Hepatocyte (in vitro differentiated cells): Measurements from ENCODE around the gene CDK2AP2. TPM values are rescaled to one million over a fixed set of nuclear protein-coding genes. Genes with fewer than 3 reads are reported as not detected.
"Not testable (repeated sequence)": the region's sequence is repeated elsewhere in the genome, so short reads cannot be mapped to it uniquely, and the experiment has no call there.

Source experiments
- DNase-seq: peaks from one replicate; pipeline ENCODE4 v3.0.0-alpha.2; 2016; ENCODE audit warnings: low spot score
- H2AFZ ChIP-seq: fragments of 200-600 bp; sonication (generic); 2 replicates; pipeline ENCODE4 v1.6.0; 2016; ENCODE audit warnings: antibody characterized with exemption, mild to moderate bottlenecking
- H3K27ac ChIP-seq: fragments of 200-600 bp; sonication (generic); 2 replicates; pipeline ENCODE4 v1.5.1; 2016; ENCODE audit warnings: mild to moderate bottlenecking
- H3K27me3 ChIP-seq: fragments of 200-600 bp; sonication (generic); 2 replicates; pipeline ENCODE4 v1.6.1; 2016
- H3K36me3 ChIP-seq: fragments of 200-600 bp; sonication (generic); replicated peaks from 2 replicates; pipeline ENCODE4 v1.5.1; 2016; ENCODE audit warnings: low read depth; ENCODE audit not compliant: insufficient read depth
- H3K4me1 ChIP-seq: fragments of 200-600 bp; sonication (generic); 2 replicates; pipeline ENCODE4 v1.5.1; 2016; ENCODE audit warnings: mild to moderate bottlenecking, moderate library complexity; ENCODE audit not compliant: insufficient read depth
- H3K4me2 ChIP-seq: fragments of 200-600 bp; sonication (generic); 2 replicates; pipeline ENCODE4 v1.6.0; 2016
- H3K4me3 ChIP-seq: fragments of 200-600 bp; sonication (generic); 2 replicates; pipeline ENCODE4 v1.5.1; 2016; ENCODE audit warnings: mild to moderate bottlenecking
- H3K79me2 ChIP-seq: fragments of 200-600 bp; sonication (generic); 2 replicates; pipeline ENCODE4 v1.6.0; 2017; ENCODE audit warnings: mild to moderate bottlenecking
- H3K9me2 ChIP-seq: fragments of 200-600 bp; sonication (generic); replicated peaks from 2 replicates; pipeline ENCODE4 v1.6.0; 2017; ENCODE audit warnings: mild to moderate bottlenecking; ENCODE audit not compliant: insufficient read depth
- H3K9me3 ChIP-seq: fragments of 200-600 bp; sonication (generic); 2 replicates; pipeline ENCODE4 v1.5.1; 2016; ENCODE audit warnings: low read depth, mild to moderate bottlenecking
- H4K20me1 ChIP-seq: fragments of 200-600 bp; sonication (generic); 2 replicates; pipeline ENCODE4 v1.6.0; 2016; ENCODE audit warnings: mild to moderate bottlenecking; ENCODE audit not compliant: insufficient read depth, poor library complexity, severe bottlenecking
- CTCF ChIP-seq: fragments of 200-600 bp; sonication (generic); IDR thresholded peaks from 2 replicates; pipeline ENCODE4 v1.5.1; 2016; ENCODE audit warnings: antibody characterized with exemption, mild to moderate bottlenecking; ENCODE audit not compliant: poor library complexity
- EZH2 ChIP-seq: fragments of 200-600 bp; sonication (generic); IDR thresholded peaks from 2 replicates; pipeline ENCODE4 v1.6.1; 2016; ENCODE audit warnings: antibody characterized with exemption, mild to moderate bottlenecking, borderline replicate concordance
- EZH2phosphoT487 ChIP-seq: fragments of 200-600 bp; sonication (generic); IDR thresholded peaks from one replicate; pipeline ENCODE4 v1.6.1; 2018; ENCODE audit warnings: antibody characterized with exemption, mild to moderate bottlenecking, low read depth, moderate library complexity; ENCODE audit not compliant: unreplicated experiment, severe bottlenecking
- WGBS: methylation state at CpG from one replicate; pipeline ENCODE4 v1.1.6; 2016; ENCODE audit warnings: low lambda C conversion rate; ENCODE audit errors: missing lambda C conversion rate; 5-methylcytosine and 5-hydroxymethylcytosine counted together
- polyA plus RNA-seq: library from polyadenylated mRNA; unstranded; fragments of >200 nt; fragmentation: Nextera tagmentation; extraction: Ambion mirVana; gene quantifications from 2 replicates; pipeline ENCODE4 v1.2.1, GENCODE V29; 2016
- total RNA-seq: library from RNA; depleted of rRNA; stranded (reverse); fragments of >200 nt; gene quantifications from 2 replicates; pipeline ENCODE4 v1.2.3, GENCODE V29; 2014

CDK2AP2 gene
- total and polyA plus RNA-seq, 2 experiments from 2014 or later, result 47.3 to 177 TPM

GRCh38 chr11:67483831-67484665, 23.9 kb downstream of the CDK2AP2 start:
- DNase-seq, result no peak
- no peaks in the 10 kb centered on the region for H3K36me3 ChIP-seq
- 87% methylated on average over 16 of the region's 16 CpGs for WGBS
- peaks cover 26% of the 10 kb centered on the region for H3K79me2 ChIP-seq
- no peaks in the 10 kb centered on the region for H3K9me2 ChIP-seq
- H2AFZ ChIP-seq, result no peak overlapping the region
- H3K9me3 ChIP-seq, result no peaks in the 10 kb centered on the region
- peaks cover 10% of the 10 kb centered on the region for H3K4me1 ChIP-seq
- no peaks in the 10 kb centered on the region for H4K20me1 ChIP-seq
- TF ChIP-seq EZH2phosphoT487 (no peak), CTCF (no peak), EZH2 (no peak)
- peak overlapping the region; percentile 75 for H3K4me2 ChIP-seq
- no peak overlapping the region for H3K27ac ChIP-seq
- H3K4me3 ChIP-seq, result no peak overlapping the region
- no peaks in the 10 kb centered on the region for H3K27me3 ChIP-seq

- Histone ChIP-seq H3K4me2 (peak within 1 kb of the TSS; percentile 77), H3K4me1 (peaks cover 10% of the 10 kb centered on the region), H2AFZ (peak within 1 kb of the TSS; percentile 73), H3K9me3 (no peaks in the 10 kb centered on the region), H3K4me3 (peak within 1 kb of the TSS; percentile 34), H3K27ac (peak within 1 kb of the TSS; percentile 57), H4K20me1 (no peaks in the 10 kb centered on the region), H3K9me2 (no peaks in the 10 kb centered on the region), H3K79me2 (peaks cover 26% of the 10 kb centered on the region), H3K36me3 (no peaks in the 10 kb centered on the region), H3K27me3 (no peaks in the 10 kb centered on the region)
- no peak for TF ChIP-seq CTCF
- no peak for TF ChIP-seq EZH2phosphoT487
- TF ChIP-seq EZH2, result no peak
- 14% methylated on average over 60 of the region's 60 CpGs for WGBS
- DNase-seq, result peak; percentile 98
Observed at GRCh38 chr11:67482827-67483798, 24.8 kb downstream of the CDK2AP2 start, which contains the start of gene AIP. Gene AIP, plus strand, starts transcription at chr11:67483026. Its CDS starts 133 bp downstream, at chr11:67483159.

- DNase-seq, result no peak
- Histone ChIP-seq H3K9me3 (no peaks in the 10 kb centered on the region), H3K79me2 (peaks cover 26% of the 10 kb centered on the region), H3K4me1 (peaks cover 10% of the 10 kb centered on the region), H3K4me2 (peak overlapping the region; percentile 77), H4K20me1 (no peaks in the 10 kb centered on the region), H3K4me3 (peak overlapping the region; percentile 11), H2AFZ (peak overlapping the region; percentile 64), H3K9me2 (no peaks in the 10 kb centered on the region), H3K27ac (peak overlapping the region; percentile 57), H3K36me3 (no peaks in the 10 kb centered on the region), H3K27me3 (no peaks in the 10 kb centered on the region)
- TF ChIP-seq EZH2 (no peak), CTCF (no peak), EZH2phosphoT487 (no peak)
- 71% methylated on average over 19 of the region's 19 CpGs for WGBS
Observed at GRCh38 chr11:67482275-67482826, 25.6 kb downstream of the CDK2AP2 start.

- 81% methylated on average over 16 of the region's 16 CpGs for WGBS
- not testable (repeated sequence) for DNase-seq, H2AFZ ChIP-seq, H3K36me3 ChIP-seq, H3K4me3 ChIP-seq, H4K20me1 ChIP-seq, H3K9me2 ChIP-seq, H3K9me3 ChIP-seq, H3K4me2 ChIP-seq, H3K4me1 ChIP-seq, H3K79me2 ChIP-seq, H3K27me3 ChIP-seq, H3K27ac ChIP-seq
Observed at GRCh38 chr11:67477344-67478050, 30.5 kb downstream of the CDK2AP2 start.

GRCh38 chr11:67476692-67477091, 31.3 kb downstream of the CDK2AP2 start:
- H3K36me3 ChIP-seq, H2AFZ ChIP-seq, H3K9me3 ChIP-seq, H3K27me3 ChIP-seq, H3K4me2 ChIP-seq, H3K9me2 ChIP-seq, H3K27ac ChIP-seq, DNase-seq, H3K79me2 ChIP-seq, H3K4me3 ChIP-seq, H3K4me1 ChIP-seq, H4K20me1 ChIP-seq: not testable (repeated sequence)
- WGBS, result 87% methylated on average over 10 of the region's 10 CpGs
